PC-9 (cell line): ENCODE measurements around the gene HMCES. TPM values are rescaled to one million over a fixed set of nuclear protein-coding genes. Genes with fewer than 3 reads are reported as not detected.

Experiments
- BruUV-seq: library from RNA; stranded (reverse); fragments of 400-500 nt; replicated peaks from 2 replicates; lab custom pipeline; 2021; lab: Mats Ljungman, UMichigan
- CTCF ChIA-PET: fragments of 300-600 bp; sonication (Branson Sonifier 250); formaldehyde crosslinking; loops from one replicate; lab custom pipeline; 2022; ENCODE audit warnings: antibody characterized with exemption; lab: Charles Lee
- POLR2A ChIA-PET: fragments of 300-600 bp; sonication (Branson Sonifier 250); formaldehyde crosslinking; loops from one replicate; lab custom pipeline; 2022; ENCODE audit warnings: antibody characterized with exemption; ENCODE audit not compliant: unreplicated experiment; lab: Charles Lee
- DNase-seq, 2 experiments: peaks; one replicate each; pipeline versions ENCODE4 v3.0.0 to v3.0.0-alpha.2; 2015 to 2022; ENCODE audit warnings: mixed read lengths in 1 of 2
- H2AFZ ChIP-seq: fragments of 200-600 bp; sonication (generic); 2 replicates; pipeline ENCODE4 v1.8.1; 2017; ENCODE audit warnings: antibody characterized with exemption
- H3F3A ChIP-seq: fragments of 200-600 bp; sonication (generic); 2 replicates; pipeline ENCODE4 v1.8.1; 2017; ENCODE audit warnings: antibody characterized with exemption, mild to moderate bottlenecking, low read depth; ENCODE audit not compliant: insufficient read depth
- H3K27ac ChIP-seq: fragments of 200-600 bp; sonication (generic); 2 replicates; pipeline ENCODE4 v1.6.1; 2016; ENCODE audit warnings: mixed run types
- H3K27me3 ChIP-seq: fragments of 200-600 bp; sonication (generic); 2 replicates; pipeline ENCODE4 v1.6.1; 2016; ENCODE audit warnings: low read depth, mixed run types; ENCODE audit not compliant: insufficient read depth
- H3K36me3 ChIP-seq: fragments of 200-600 bp; sonication (generic); 2 replicates; pipeline ENCODE4 v1.6.1; 2016; ENCODE audit warnings: low read depth, mixed run types
- H3K4me1 ChIP-seq: fragments of 200-600 bp; sonication (generic); replicated peaks from 2 replicates; pipeline ENCODE4 v1.6.1; 2016; ENCODE audit warnings: mixed run types; ENCODE audit not compliant: insufficient read depth
- H3K4me2 ChIP-seq: fragments of 200-600 bp; sonication (generic); 2 replicates; pipeline ENCODE4 v1.6.1; 2017; ENCODE audit warnings: mixed run types
- H3K4me3 ChIP-seq: fragments of 200-600 bp; sonication (generic); 2 replicates; pipeline ENCODE4 v1.6.1; 2016; ENCODE audit warnings: mixed run types
- H3K79me2 ChIP-seq: fragments of 200-600 bp; sonication (generic); 2 replicates; pipeline ENCODE4 v1.6.1; 2017; ENCODE audit warnings: low read depth, mixed run types
- H3K9me2 ChIP-seq: fragments of 200-600 bp; sonication (generic); 2 replicates; pipeline ENCODE4 v1.8.1; 2017; ENCODE audit warnings: mild to moderate bottlenecking; ENCODE audit not compliant: insufficient read depth
- H3K9me3 ChIP-seq: fragments of 200-600 bp; sonication (generic); 2 replicates; pipeline ENCODE4 v1.8.1; 2016; ENCODE audit warnings: low read depth; ENCODE audit not compliant: insufficient read depth
- H4K20me1 ChIP-seq: fragments of 200-600 bp; sonication (generic); 2 replicates; pipeline ENCODE4 v1.8.1; 2017; ENCODE audit not compliant: insufficient read depth
- EZH2 ChIP-seq: fragments of 200-600 bp; sonication (generic); IDR thresholded peaks from 2 replicates; pipeline ENCODE4 v1.8.0; 2017; ENCODE audit warnings: antibody characterized with exemption, low read depth
- intact Hi-C: fragments of 100-400 bp; cut with micrococcal nuclease; formaldehyde crosslinking; loops from one replicate; pipeline ENCODE4 v1.10.0; 2022; ENCODE audit not compliant: unreplicated experiment
- total RNA-seq: library from RNA; stranded (reverse); gene quantifications from 2 replicates; pipeline ENCODE4 v1.2.3, GENCODE V29; 2021
- TF ChIP-seq, protein P1 (sequence below): fragments of 200-600 bp; sonication (generic); conservative IDR thresholded peaks from 2 replicates; pipeline ENCODE4 v1.6.1; 2017; ENCODE audit warnings: mixed run types, antibody characterized with exemption, mild to moderate bottlenecking, moderate library complexity

HMCES gene
- total RNA-seq, 1 experiment from 2014 or later: 60.9 TPM

GRCh38 chr3:129239991-129240390 is 38.7 kb upstream of the HMCES start:
- H3K27me3 ChIP-seq: no peaks in the 10 kb centered on the region
- H3K4me3 ChIP-seq: no peak overlapping the region
- H3K79me2 ChIP-seq: no peaks in the 10 kb centered on the region
- ChIA-PET POLR2A (interaction anchor here (0.6 to 1.3 kb wide), 6 partner anchors 9 to 1726 kb away, joined by 3 to 15 read pairs (median 4); no protein-coding TSS in a partner anchor), CTCF (interaction anchor here (0.5 to 0.6 kb wide), 2 partner anchors 17 to 353 kb away, joined by 4 read pairs; no protein-coding TSS in a partner anchor)
- H3K4me2 ChIP-seq: peak overlapping the region; percentile 54
- peaks cover 18% of the 10 kb centered on the region for H3F3A ChIP-seq
- peak overlapping the region; percentile 52 for H3K27ac ChIP-seq
- peaks cover 32% of the 10 kb centered on the region for H3K4me1 ChIP-seq
- H4K20me1 ChIP-seq: no peaks in the 10 kb centered on the region
- no peak for TF ChIP-seq EZH2
- TF ChIP-seq, protein P1, sequence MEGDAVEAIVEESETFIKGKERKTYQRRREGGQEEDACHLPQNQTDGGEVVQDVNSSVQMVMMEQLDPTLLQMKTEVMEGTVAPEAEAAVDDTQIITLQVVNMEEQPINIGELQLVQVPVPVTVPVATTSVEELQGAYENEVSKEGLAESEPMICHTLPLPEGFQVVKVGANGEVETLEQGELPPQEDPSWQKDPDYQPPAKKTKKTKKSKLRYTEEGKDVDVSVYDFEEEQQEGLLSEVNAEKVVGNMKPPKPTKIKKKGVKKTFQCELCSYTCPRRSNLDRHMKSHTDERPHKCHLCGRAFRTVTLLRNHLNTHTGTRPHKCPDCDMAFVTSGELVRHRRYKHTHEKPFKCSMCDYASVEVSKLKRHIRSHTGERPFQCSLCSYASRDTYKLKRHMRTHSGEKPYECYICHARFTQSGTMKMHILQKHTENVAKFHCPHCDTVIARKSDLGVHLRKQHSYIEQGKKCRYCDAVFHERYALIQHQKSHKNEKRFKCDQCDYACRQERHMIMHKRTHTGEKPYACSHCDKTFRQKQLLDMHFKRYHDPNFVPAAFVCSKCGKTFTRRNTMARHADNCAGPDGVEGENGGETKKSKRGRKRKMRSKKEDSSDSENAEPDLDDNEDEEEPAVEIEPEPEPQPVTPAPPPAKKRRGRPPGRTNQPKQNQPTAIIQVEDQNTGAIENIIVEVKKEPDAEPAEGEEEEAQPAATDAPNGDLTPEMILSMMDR: no peak
- intact Hi-C loops: loop anchor here (1.0 kb wide), 1 partner anchor 10 kb away; no protein-coding TSS in a partner anchor
- H3K36me3 ChIP-seq: no peaks in the 10 kb centered on the region
- no TSS peak for BruUV-seq
- no peaks in the 10 kb centered on the region for H3K9me3 ChIP-seq
- DNase-seq: no peak
- no peak overlapping the region for H2AFZ ChIP-seq
- H3K9me2 ChIP-seq: no peaks in the 10 kb centered on the region

DNA sequence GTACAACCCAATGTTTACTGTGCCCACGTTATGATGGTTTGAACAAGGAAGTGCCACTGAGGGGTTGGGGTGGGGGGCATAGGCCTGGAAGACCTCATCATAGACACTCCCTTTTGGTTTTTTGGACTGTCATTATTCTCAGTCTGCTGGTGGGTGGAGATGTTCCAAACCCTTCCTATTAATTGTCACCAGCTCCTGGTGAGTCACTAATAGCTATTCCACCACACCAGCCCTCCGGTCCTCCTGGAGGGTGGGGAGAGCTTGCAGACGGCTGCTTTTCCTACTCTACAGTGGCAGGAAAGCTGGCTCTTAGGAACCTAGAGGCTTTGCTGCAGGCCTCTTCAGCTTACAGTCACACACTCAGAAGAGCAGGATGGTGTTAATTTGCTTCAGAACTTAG is 38.2 kb upstream of the HMCES start:
- TSS peak; percentile 86 for BruUV-seq
- POLR2A ChIA-PET: interaction anchor here (0.6 to 1.3 kb wide), 8 partner anchors 9 to 1726 kb away, joined by 3 to 15 read pairs (median 3); partner anchors contain the start of gene COPG1

DNA sequence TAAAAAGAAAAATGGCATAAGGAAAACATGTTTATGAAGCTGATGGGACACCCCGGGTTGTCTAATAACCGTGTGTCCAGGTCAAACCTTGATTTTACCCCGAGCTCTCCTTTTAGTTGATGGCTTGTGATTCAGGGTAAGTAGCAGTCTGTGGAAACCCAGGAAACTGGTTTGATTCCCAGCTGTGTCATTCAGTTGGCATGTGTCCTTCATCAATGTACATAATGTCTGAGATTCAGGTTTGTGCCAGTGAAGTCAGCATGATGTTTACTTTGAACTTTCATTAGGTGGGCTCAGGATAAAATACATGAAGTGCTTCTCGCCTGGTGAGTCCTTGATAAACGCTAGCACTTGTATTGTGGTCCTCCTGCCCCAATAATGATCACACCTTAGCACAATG is 33.5 kb upstream of the HMCES start:
- no peak overlapping the region; the same call in 1 of the 2 replicates for H2AFZ ChIP-seq
- intact Hi-C loops: loop anchor here (1.0 to 2.0 kb wide), 6 partner anchors 34 to 275 kb away; partner anchors contain the start of genes CNBP and ISY1
- H3K4me2 ChIP-seq: peak overlapping the region; percentile 53
- BruUV-seq: no TSS peak
- no peaks in the 10 kb centered on the region for H3K9me3 ChIP-seq
- CTCF ChIA-PET: interaction anchor here (0.5 to 2.5 kb wide), 13 partner anchors 13 to 1660 kb away, joined by 3 to 21 read pairs (median 4); partner anchors contain the start of gene RAB43
- TF ChIP-seq, protein P1: no peak
- no peak for TF ChIP-seq EZH2
- H3K4me3 ChIP-seq: no peak overlapping the region
- no peaks in the 10 kb centered on the region for H3K36me3 ChIP-seq
- POLR2A ChIA-PET: interaction anchor here (0.5 to 0.7 kb wide), 2 partner anchors 56 to 191 kb away, joined by 3 to 25 read pairs; no protein-coding TSS in a partner anchor
- H3K4me1 ChIP-seq: peaks cover 31% of the 10 kb centered on the region
- peaks cover 19% of the 10 kb centered on the region for H3F3A ChIP-seq
- peak in 1 of 2 experiments; percentile 69 for DNase-seq
- peak overlapping the region; percentile 58 for H3K27ac ChIP-seq
- peaks cover 23% of the 10 kb centered on the region for H3K79me2 ChIP-seq
- H4K20me1 ChIP-seq: no peaks in the 10 kb centered on the region
- no peaks in the 10 kb centered on the region for H3K27me3 ChIP-seq
- no peaks in the 10 kb centered on the region for H3K9me2 ChIP-seq

More for the DNA sequence above, 38.2 kb upstream of the HMCES start:
- TF ChIP-seq, protein P1: no peak
- no peak for TF ChIP-seq EZH2
- Histone ChIP-seq H3K27me3 (no peaks in the 10 kb centered on the region), H3K79me2 (no peaks in the 10 kb centered on the region), H3K9me2 (no peaks in the 10 kb centered on the region), H3K27ac (peak overlapping the region; percentile 52), H3F3A (peaks cover 22% of the 10 kb centered on the region), H3K36me3 (no peaks in the 10 kb centered on the region), H4K20me1 (no peaks in the 10 kb centered on the region), H3K9me3 (no peaks in the 10 kb centered on the region), H3K4me3 (no peak overlapping the region), H2AFZ (0 out of 2 replicates have a peak overlapping the region, but pooled peaks have one; percentile 39), H3K4me1 (peaks cover 36% of the 10 kb centered on the region), H3K4me2 (peak overlapping the region; percentile 54)
- intact Hi-C loops: loop anchor here (1.0 kb wide), 1 partner anchor 10 kb away; no protein-coding TSS in a partner anchor
- DNase-seq: peak; percentile 61 to 65
- CTCF ChIA-PET: interaction anchor here (0.6 kb wide), 1 partner anchor 16 kb away, joined by 5 read pairs; no protein-coding TSS in a partner anchor
